ENCODE data around the gene HLA-DRB1.
"Not testable (repeated sequence)": the region's sequence is repeated elsewhere in the genome, so short reads cannot be mapped to it uniquely, and the experiment has no call there.

Gene HLA-DRB1

DNA sequence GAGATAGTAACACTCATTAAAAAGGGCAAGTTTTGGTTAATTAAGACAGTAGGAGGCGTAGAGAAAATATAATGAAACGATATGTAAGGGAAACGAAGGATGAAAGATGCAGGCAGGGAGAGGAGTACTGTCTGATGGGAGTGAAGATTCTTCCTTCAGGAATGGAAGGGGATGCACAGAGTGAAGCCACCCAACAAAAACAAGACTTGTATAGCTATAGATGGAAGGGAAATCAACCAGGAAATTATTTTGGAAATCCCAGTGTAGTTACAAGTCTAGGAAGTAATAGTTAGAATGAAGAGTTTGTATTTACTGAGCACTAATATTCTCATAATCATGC, 19.7 kb upstream of the HLA-DRB1 start:
- DNase-seq = no peak

DNA sequence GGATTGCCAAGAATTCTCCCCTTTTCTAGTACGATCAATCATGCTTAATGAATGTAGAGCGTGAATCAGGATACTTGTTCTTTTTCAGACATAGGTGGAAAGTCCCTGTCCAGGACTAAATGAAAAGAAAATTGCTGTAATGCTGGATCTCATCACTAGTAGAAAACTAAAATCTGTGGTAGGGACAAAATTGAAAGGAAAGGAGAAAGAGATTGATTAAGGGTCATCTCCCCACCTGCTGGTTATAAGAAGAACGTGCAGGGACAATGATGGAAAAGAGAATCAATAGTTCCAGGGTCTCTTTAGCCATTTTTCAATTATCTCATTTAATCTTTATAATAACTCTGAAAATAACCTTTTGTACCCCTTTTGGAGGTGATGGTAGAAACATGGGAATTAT, 18.7 kb upstream of the HLA-DRB1 start:
- DNase-seq = no peak

DNA sequence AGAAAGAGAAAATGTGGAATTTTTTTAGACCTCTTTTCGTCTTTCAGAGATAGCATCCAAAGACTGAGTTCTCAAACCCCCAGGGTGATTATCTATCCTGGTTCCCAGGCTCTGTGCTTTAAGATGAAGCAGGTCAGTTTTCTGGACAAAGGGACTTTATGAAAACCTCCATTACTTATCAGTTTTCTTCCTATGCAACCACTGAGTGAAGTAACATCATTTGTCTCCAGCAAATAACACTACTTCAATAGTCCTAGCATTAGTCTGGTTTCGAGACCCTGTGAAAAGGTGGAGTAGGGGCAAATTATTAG, 18.3 kb upstream of the HLA-DRB1 start:
- no peak for DNase-seq

DNA sequence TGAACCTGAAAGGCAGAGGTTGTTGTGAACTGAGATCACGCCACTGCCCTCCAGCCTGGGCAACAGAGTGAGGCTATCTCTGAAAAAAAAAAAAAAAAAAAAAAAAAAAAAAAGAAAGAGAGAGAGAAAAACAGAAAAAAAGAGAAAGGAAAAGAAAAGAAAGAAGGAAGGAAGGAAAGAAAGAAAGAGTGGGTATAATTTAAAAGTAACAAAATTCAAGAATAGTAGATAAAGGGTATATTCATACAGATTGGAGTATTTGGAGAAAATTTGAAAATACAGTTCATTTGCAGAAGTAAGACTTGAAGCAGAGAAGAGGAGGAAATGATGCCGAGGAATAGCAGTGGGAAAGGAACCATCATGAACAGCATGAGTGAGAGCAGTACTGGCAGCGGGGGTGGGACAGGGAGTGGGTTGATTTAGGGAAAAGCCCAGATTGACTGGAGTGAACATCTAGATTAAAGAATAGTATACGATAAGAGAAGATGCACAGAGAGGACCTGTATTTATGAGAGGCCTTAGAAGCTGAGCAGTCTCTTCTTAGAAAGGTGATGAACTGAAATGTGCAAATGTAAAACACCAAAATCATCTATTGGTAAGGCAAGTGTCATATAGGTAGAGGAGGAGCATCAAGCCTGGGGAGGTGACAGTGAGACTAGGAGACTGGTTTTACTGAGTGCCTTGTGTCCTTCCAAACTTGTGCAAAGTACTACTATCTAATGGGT, 17.8 kb upstream of the HLA-DRB1 start:
- DNase-seq = no peak

DNA sequence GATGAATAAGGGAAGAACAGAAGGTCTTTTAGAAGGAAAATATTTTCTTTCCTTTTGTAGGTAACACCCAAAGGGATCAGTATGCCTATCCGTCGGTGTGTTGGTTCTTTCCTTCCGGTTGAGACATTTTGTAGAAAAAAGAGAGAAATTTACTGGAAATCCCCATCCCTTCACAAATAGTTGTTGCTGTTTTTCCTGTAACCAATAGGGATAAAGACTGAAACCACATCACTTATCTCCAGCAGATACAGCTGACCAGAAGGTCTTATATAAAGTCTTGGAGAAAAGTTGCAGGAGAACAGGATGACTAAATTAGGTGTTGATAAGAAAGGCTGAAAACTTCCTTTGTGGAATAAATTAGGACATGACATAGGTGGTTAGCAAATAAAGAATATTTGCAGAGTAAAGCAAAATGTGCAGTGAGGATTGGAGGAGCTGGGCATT, 14.8 kb upstream of the HLA-DRB1 start:
- DNase-seq = no peak

DNA sequence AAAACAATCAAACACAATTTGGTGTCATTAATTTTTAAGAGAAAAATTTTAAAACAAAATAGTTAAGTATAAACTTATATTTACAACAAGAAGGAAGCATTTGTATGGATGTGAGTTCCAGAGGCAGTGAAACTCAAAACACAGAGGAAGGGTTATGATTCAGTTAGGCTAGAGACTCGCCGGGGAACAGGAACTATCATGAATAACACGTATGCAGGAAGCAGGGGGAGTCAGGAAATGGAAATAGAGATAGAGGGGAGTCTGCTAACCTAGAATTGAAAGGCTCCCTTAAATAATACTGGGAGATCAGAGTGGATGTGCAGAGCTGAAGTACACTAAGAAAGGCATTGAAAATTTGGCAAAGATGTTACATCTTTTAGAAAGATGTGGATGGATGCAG, 14.2 kb upstream of the HLA-DRB1 start:
- no peak for DNase-seq

DNA sequence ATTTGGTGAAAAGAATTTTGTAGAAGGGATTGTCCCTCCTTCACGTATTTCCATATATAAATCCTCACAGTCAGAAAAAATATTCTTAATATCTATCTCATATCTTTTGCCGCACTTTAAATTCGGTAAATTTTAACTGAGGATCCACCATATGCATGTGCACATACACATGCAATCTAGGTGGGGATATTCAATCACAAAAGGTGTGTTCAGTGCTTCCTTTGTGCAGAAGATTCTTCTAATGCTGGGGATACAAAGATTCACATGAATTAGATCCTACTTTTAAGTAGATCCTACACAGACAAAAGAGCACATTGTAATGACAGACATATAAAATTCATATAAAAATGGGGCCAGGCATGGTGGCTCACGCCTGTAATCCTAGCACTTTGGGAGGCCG, 13.6 kb upstream of the HLA-DRB1 start:
- DNase-seq = no peak

DNA sequence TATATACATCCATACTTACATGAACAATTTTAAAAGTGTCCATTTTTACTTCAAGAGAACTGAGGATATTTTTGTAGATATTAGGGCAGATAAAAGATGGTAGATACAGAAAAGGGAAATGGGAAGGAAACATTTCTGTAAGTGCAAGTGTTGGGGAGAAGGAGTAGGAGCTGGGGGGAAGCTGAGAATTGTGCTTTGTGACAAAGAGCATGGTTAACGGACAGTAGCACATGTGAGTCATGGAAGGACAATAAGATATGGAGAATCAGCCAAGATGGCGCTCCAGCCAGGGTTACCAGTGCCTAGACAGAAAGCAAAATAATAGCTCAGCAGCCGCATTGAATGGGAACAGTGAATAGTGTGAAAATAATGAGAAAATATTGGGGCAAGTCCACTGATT, 12.7 kb upstream of the HLA-DRB1 start:
- DNase-seq = no peak

DNA sequence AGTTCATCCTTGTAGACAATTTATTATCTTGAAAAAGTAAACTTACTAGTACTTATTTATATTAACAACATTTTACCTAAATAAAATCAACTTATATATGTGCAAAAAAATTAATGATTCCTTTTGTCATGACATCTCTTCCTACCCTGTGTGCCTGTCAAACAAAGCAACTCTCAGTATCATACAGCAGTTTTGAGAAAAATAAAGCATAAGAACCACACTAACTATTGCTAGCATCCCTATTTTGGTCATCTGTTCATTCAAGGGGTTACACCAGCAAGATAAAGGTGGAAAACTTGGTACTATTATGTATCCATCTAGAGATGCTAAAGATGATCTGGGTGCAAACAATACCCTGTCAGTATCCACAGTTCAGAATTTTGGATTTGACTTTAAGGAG, 7.4 kb upstream of the HLA-DRB1 start:
- no peak for DNase-seq

DNA sequence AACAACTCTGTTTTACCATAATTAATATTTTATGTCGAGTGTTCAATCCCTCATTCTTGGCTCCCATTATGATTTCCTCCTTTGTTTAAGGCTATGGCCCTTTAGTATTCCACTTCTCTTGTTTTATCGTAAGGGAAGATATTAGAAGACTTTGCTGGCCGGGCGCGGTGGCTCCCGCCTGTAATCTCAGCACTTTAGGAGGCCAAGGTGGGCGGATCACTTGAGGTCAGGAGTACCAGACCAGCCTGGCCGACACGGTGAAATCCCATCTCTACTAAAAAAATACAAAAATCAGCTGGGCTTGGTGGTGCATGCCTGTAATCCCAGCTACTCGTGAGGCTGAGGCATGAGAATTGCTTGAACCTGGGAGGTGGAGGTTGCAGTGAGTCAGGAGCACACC, 1.1 kb upstream of the HLA-DRB1 start:
- not testable (repeated sequence) for DNase-seq

DNA sequence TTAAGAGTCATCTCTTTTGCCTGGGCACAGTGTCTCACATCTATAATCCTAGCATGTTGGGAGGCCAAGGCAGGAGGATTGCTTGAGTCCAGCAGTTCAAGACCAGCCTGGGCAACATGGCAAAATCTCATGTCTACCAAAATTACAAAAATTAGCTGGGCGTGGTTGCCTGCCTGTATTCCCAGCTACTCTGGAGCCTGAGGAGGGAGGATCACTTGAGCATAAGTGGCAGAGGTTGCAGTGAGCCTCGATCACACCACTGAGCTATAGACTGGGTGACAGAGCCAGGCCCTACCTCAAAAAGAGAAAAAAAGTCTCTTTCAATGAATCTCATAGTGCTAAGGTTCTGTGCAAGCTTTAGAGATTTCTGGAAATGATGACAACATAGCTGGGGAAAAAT, 1.5 kb downstream of the HLA-DRB1 start:
- no peak for DNase-seq

DNA sequence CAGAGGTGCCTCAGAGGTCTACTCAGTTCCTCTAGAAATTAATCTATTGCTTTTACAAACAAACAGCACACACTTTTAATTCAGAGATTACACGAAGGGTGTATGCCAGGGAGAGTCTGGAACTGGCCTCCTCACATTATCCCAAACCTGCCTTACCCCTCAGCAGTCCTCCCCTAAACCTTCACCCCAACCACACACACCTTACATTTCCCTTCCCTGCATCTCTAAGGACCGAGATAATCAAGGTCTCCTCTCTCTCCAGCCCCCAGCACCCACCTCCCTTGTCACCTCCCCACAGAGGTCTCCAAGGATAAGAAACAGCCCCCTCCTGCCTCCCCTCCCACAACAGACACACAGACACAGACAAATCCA, 6.1 kb downstream of the HLA-DRB1 start:
- no peak for DNase-seq

DNA sequence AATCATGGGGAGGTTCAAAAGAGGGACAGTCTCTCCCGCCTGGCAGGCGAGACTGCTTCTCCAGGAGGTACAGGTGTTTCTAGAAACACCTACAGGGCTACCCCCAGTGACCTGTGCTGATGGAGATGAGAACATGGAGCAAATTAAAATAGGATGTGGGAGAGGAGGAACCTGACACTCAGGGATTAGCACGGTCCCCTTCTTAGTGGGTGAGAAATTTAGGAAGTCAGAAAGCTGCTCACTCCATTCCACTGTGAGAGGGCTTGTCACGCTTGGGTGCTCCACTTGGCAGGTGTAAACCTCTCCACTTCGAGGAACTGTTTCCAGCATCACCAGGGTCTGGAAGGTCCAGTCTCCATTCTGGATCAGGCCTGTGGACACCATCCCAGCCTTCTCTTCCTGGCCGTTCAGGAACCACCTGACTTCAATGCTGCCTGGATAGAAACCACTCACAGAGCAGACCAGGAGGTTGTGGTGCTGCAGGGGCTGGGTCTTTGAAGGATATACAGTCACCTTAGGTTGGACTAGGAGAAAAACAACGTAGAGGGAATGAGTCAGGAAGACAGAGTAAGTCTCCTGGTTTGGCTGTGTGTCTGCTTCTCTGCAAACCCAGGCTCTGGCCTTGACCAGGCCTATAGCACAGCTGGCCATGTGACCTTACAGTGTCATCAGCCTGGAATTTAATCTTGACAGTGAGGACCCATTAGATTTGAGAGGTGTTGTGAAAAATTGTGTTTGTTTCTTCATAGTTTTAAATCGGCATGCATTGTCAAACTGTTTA, 8.1 kb downstream of the HLA-DRB1 start:
- DNase-seq = no peak

DNA sequence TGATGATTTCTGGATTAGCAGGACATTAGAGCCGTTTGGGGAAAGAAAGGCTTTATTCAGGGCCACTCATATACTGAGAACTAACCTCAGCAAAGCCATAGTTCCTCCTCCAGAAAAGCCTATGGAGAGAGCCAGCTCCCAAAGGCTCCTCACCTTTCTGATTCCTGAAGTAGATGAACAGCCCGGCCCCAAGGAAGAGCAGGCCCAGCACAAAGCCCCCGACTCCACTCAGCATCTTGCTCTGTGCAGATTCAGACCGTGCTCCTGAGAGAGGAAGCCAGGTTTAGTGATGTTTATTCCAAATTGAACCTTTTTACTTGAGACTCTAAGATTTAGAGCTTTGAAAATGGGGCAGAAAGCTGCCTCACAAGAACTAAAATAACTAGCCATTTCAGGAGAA, 9.1 kb downstream of the HLA-DRB1 start:
- no peak for DNase-seq

DNA sequence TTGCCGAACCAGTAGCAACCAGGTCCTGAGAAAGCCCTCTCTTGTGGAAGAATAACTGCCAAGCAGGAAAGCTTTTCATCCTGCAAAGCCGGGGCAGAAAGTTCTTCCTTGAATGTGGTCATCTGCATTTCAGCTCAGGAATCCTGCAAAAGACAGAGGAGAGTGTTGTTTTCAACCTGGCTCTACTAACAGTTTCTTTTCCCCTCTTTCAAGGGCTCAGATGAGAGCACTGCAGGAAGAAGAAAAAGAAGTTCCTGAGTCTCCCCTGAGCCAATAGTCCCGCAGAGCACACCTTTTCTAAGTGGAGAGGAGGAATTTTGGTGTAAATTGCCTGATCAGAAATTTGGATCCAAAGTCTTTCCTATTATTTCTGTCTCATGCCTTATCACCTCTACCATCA, 10.7 kb downstream of the HLA-DRB1 start:
- DNase-seq = no peak

DNA sequence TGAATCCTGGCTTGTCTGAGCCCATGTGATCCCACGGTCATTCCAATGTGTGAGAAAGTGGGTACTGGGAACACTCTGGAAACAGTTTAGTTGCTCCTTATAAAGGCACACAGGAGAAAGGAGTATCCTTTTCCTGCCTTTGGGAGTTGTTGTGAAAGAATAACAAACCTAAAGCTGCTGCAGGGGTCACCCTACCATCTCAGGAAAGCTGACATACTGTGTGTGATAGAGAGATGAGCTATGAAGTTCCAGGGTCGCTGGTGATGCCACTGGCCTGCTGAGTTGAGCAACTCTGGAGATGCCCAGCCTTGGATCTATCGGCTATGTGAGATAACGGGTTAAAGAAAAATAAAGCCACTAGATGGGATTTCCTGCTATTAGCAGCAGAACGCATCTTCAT, 12.2 kb downstream of the HLA-DRB1 start:
- not testable (repeated sequence) for DNase-seq

DNA sequence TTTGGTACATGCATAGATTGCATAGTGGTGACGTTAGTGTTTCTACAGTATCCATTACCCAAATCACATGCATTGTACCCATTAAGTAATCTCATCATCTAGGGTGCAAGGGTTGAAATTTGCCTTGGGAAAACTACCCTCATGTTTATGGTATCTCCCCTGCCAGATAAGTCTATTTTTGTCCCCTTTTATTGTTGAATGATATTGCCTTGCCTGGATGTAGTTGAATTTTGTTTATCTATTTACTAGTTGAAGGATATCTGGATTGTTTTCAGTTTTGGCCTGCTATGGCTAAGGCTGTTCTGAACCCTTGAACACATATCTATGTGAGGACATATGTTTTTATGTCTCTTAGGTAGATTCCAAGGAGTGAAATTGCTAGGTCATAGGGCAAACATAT, 13.4 kb downstream of the HLA-DRB1 start:
- DNase-seq = no peak

DNA sequence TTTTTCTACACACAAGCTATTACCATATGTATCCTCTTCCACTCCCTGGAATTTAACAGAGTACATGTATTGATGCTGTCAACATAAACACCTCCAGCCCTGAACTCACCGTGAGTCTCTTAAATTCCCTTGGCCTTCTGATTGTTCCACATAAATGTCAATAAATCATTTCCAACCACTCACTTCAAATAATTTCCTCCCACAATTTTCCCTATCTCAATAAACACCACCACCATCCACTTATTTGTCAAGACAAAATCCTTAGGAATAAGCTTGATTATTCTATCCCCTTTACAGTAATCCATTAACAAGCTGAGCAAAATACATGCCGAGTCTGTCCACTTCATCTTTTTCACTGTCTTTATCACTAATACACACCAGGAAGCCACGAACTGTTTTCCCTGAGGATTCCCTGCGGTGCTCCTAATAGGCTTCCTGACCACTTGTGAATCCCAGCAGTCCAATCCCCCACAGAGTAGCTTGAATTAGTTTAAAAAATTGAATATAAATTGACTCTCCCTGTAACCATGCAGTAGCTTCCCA, 19.2 kb downstream of the HLA-DRB1 start:
- no peak for DNase-seq

DNA sequence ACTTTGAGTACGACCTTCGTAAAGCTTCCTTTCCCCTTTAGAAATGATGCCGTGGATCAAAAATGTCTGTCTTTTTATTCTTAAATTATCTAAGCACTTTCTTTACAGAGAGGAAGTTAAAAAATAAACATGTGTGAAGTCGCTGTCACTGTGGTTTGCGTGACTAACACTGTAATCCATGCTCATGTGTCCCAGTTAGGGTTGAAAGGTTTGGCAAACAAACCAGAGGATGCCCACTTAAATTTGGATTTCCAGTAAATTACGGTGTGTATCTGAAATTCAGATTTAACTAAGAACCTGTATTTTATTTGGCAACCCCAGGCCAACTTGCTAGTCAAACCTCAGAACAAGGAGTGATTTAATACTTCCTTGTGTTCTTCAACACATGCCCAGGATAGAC, 21.1 kb downstream of the HLA-DRB1 start:
- no peak for DNase-seq

DNA sequence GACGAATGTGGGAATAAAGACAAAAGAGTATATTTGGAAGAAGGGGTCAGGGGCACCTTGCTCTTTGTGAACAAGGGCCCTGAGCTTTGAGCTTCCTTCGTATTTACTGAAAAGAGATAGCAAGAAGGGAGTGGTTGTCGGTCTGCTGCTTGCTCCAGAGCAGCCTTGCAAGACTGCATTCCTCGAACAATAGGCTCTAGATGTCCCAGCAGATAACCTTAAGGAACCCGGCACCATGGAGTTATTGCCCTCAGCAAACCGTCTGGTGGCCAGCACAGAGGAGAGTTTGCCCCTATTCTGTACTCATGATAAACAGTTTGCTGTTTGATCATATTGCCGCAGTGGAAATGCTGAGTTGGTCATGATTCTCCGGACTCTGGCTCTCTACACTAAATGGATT, 22.7 kb downstream of the HLA-DRB1 start:
- DNase-seq = no peak

DNA sequence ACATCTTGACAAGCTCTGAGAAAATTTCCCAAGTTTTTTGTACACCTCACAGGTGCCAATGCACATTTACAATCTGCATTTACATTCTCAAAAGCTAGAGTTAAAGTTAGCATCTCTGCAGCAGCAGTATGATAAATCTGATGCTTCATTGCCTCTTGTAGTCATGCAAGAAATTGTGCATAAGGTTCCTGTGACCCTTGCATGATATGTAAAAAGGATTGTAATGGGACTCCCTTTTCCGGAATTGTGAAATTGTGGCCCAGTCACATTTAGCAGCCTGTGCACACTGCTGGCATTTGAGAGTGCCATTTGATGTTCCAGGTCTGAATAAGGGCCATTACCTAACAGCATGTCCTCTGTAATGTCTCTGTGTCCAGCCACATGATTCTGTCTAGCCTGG, 24.1 kb downstream of the HLA-DRB1 start:
- DNase-seq = no peak

DNA sequence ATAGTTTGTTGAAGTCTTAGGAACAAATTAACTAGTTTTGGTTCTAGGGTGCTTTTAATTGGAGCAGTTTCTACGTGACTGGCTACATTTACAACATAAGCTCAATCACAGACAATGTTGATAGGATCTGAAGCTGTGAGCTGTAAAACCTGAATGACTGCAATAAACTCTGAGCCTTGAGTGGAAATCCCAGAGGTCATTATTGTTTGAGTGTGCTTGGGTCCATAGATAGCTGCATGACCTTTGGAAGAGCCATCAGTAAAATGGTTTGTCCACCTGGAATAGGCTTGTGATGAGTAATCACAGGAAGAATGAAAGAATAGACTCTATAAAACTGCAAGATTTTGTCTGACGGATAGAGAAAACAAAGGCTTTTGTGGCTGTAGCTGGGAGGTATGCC, 26.7 kb downstream of the HLA-DRB1 start:
- DNase-seq = no peak

DNA sequence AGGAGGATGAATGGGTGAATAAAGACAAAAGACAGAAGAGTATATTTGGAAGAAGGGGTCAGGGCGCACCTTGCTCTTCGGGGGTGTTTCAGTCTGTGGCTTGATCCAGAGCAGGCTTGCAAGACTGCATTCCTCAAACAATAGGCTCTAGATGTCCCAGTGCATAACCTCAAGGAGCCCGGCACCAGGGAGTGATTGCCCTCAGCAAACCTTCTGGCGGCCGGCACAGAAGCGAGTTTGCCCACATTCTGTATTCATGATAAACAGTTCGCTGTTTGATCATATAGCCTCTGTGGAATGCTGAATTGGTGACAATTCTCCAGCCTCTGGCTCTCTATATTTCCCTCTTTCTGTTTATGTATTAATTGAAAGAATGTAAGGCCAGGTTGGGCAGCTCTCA, 29.9 kb downstream of the HLA-DRB1 start:
- DNase-seq = no peak

DNA sequence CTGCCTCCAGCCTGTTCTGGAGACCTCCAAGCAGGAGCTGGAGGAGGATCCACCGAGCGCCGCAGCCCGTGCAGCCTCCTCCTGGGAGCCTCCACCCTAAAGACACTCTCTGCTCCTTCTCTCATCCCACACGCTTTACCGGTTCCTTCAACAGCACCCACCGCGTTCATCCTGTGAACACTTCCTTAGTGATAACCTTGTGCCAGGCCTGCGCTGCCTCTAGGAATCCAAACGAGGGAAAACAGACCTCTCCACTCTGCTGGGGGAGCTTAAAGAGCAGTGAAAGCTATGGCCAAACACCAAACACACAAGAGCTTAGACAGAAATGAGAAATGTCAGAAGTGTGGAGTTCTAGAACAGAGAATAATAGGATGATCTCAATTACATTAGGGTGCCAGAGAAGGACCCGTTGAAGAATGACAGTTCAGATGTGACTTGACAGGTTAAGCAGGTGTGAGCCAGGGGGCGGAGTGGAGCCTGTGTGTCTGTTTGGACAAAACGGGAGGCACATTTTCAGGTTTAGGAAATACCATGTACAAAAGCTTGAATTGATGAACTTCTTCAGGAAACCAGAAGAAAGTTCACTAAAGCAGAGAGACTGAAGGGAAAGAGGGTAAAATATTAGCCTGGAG, 31.1 kb downstream of the HLA-DRB1 start:
- no peak for DNase-seq
